NCI-H187 treated with DMSO at 0.1 percent for 48 hours (cell line): ENCODE measurements around the gene SPRR5.

Experiments
- DNase-seq: peaks from one replicate; lab custom pipeline; 2025; lab: John Stamatoyannopoulos, UW

The SPRR5 gene

DNA sequence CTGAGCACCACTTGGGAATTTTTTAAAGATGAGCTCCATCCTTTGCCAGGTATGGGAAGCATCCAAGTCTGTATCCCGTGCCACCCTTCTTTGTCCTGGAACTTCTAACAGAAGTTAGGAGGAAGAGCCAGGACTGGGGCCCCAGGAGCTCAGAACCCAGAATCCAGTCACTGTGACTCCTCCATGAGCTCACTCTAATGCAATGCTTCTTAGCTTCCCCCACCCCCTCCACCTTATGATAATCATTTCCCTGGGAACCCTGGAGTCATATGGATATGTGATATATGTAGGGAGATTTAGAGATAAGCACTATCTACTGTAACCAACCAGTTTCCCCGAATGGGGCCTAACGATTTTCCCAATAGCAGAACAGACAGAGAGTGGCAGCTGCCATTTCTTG, 758 bp upstream of the SPRR5 start:
- DNase-seq, result no peak

DNA sequence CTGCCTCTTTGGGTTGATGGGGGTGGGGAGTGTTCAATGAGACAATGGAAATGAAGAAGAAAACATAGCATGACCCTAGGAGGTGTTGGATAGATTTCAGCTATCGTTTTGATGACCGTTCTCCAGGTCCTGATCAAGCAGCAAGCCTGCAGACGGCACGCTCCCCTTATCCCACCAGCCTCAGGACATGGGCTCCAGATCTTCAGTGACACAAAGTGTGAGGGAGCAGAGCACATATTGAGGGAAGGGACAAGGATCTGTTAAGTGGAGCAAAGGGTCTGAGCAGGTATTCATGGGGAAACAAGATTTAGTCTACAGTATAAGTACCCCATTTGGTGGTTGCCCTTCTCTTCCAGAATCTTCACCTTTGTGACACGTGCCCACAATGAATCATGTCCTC, 4.7 kb downstream of the SPRR5 start:
- no peak for DNase-seq

DNA sequence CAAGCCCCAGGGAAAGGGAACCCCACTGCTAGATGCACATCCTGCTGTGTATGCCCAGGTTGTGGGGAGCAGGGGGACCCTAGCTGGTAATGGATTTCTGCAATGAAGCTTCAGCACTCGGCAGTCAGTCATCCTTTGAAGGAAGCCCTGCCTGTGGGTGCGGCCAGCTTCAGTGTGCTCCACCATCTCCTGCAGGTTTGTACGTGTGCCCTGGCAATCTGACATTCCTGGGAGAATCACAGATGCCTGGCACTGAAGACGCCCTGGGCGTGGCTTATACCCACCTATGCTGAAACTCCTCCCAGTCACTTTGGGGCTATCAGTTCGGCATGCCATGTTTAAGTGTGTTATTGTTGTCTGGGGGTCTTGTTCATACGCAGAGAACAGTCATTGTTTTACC, 6.8 kb downstream of the SPRR5 start:
- no peak for DNase-seq

DNA sequence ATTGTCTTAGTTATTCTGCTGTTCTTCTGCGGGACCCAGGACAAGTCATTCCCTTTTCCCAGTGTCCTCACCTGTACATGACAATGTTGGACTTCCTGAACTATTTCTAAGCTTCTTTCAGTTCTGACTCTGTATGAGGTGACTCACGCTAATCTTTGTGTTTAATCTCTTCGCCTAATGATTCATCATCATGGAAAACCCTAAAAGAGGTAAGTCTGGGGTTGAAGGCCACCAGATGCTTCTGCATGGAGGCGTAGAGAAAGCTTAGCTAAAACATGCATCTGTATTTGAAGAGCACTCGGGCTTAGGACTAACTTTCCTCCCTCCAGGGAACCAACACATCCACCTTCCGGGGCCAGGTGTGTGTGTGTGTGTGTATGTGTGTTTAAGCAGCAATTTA, 7.4 kb downstream of the SPRR5 start:
- no peak for DNase-seq

DNA sequence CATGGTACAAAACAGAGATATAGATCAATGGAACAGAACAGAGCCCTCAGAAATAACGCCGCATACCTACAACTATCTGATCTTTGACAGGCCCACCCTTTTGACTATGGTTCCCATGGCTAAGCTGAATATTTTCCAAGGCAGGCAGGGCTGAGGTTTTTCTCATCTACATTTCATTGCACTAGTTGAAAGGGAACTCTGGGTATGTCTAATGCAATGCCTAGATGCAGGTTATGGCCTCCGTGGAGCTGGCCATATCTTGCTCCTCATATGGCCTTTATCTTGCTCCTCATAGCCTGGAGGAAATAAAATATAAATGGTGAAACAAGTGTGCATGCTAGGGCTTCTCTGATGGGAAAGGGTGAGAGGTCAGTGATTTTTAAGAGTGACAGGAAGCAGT, 10.6 kb downstream of the SPRR5 start:
- DNase-seq, result no peak

DNA sequence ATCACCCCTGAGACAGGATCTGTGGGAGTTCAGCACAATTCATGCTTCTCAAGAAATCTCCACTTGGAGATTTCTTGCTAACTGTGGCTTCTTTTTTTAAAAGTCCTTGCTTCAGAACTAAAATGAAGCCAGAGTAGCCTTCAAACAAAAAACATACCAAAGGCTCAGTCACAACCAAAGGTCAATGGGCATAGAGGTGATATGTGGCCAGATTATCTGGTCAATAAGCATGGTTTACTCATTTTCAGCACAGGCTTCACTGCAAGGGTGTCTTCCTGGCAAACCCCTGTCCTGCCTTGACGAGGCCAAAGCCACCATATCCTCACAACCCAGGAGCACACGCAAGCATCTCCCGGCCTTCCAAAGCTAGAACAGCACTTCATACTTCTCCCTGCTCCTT, 12.3 kb downstream of the SPRR5 start:
- DNase-seq, result no peak

DNA sequence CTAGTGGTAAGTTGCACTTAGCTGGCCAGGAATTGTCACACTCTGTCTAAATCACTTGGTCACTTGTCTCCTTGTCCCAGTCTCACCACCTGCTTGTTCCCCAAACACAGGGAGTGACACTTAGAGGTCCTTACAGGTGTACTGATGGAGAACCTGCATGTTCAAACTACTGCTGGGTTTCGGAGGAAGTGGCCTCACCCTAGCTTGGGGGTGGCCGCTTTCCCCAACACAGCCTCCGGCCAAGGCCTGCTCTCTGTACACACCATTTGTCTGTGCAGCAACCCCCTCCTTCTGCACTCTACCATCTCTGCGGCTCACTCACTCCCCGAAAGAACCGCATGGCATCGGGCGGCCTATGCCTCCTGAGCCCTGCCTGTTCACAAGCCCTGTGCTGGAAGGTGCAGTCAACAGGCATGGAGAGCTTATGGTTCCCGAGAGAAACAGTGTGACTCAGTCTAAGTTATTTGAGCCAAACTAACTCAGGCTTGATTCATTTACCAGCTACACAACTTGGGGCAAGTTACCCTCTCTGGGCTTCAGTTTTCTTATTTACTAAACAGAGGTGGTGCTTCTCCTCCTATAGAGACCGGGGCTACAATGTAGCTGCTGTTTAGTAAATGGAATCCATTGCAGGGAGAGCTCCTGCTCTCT, 12.9 kb downstream of the SPRR5 start:
- DNase-seq, result no peak

DNA sequence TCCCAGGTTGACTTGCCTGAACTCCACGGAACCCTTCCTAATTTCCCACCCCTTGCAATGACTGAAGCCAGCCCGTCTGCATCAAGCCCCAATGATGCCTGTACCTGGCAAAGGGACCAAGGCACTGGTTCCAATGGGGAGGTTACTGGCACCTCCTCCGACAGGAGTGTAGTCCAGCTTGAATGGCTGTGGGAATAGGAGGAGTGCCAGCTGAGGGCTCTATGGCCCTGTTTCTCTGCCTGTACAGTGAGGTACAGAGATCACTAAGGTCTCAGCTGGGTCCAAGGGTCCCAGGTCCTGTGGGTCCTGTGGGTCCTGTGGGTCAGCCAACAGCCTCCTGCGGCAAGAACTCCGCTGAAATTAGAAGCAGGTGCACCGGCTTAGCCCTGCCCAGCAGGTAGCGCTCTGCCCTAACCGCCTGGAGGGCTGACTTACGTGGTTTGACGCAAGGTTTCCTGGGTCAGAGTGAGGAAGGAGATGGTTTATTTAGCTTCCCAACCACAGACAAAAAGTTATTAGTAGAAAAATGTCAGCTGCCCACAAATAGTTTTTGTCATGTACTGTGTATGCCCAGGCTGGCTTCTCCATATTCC, 13.5 kb downstream of the SPRR5 start:
- no peak for DNase-seq

DNA sequence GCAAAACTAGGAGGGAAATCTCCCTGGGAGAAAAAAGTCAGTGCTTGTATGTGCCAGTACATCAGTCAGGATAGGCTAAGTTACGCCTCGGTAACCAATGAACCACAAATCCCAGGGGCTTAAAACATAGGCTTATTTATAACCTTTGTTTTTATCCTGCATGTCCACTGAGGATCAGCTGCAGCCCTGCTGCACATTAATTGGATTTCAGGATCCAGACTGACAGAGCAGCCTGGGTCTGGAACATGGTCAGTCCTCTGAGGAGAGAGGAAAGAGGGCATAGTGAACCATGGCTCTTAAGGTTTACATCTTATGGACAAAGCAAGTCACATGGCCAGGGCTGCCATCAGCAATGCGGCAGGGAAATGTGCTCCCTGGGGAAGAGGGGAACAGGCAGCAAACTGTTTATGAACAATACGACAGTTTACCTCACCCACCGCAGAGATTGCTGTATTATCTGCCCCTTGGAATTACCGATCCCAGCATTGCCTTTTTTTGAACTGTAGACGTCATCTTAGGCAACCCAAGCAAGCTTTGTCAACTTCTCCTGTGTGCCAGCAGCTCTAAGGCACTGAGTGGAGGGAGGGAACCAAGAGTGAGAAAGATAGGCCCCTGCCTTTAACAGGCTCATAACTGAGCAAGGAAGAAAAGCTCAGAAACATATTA, 14.4 kb downstream of the SPRR5 start:
- DNase-seq, result no peak

DNA sequence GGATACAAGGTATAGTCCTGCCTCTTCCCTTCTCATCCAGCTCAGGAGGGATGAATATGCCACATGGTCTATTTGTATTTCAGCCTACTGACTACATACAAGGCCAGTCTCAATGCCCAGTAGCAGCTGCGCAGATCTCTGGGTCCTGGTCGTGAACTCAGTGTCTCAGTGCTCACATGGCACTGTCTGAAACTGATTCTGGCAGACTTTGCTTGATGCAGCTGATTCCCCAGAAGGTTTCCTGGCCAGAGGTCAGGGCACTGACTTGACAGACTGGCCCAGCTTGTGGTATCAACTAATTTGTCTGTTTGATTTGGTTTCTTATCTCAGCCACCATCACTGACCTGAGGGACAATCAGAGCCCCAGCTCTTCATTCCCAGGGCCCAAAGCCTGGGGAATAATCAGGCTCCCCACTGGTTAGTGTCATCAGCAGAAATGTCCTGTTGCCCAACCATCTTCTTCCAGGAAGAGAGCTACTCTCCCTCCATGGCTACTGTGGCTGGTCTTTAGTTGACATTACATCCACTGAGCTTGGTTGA, 15.9 kb downstream of the SPRR5 start:
- no peak for DNase-seq

DNA sequence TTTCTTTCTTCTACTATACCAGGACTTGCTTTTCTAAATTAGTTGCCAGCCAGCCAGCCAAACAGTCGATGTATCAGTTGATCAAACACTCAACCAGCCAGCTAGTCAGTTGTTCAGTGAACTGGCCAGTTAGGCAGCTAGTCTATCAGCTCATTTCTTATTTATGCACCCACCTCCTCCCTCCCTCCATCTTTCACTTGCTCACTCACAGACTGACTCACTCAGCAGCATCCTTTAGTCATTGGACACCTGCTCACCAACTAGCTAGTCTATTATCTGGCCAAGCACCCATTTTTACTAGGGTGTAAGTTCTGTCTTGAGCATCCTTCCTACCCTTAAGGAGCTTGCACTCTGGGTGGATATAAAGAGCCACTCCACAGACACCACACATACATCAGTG, 17.5 kb downstream of the SPRR5 start:
- DNase-seq, result no peak

DNA sequence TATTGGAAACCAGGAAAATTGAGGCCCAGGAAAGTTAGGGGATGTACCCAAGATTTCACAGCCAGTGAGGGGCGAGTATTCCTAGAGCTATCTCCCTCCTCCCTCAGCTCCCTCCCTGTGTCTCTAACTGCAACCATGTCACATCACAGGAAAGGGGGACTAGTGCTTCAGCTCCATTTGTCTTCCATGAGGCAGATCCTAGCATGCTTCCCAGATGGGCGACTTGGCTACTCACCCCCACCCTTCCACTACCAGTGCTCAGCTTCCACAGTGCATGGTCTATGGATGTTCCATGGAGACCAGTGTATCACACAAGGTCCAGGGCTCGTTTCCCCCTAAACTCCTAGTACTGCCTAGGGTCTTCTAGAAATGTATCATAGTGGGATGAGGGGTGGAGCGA, 18.8 kb downstream of the SPRR5 start:
- no peak for DNase-seq

DNA sequence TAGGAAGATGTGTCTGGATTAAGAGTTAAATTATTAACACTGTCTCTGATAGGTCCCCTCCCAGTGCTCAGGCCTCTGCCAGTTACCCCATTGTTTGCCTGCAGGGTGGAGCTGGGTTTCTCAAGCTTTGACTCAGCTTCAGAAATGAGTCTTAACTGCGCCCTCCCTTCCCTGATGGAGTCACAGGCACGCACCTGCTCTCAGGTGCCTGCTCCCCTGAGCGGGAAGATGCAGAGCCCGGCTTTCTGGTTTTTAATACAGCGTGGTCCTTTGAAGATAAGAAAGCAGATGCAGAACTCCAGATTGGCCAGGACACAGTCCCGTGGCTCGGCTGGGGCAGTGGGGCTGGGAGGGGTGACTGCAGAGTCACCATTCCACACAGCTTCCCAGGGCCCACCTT, 20.2 kb downstream of the SPRR5 start:
- DNase-seq, result no peak

DNA sequence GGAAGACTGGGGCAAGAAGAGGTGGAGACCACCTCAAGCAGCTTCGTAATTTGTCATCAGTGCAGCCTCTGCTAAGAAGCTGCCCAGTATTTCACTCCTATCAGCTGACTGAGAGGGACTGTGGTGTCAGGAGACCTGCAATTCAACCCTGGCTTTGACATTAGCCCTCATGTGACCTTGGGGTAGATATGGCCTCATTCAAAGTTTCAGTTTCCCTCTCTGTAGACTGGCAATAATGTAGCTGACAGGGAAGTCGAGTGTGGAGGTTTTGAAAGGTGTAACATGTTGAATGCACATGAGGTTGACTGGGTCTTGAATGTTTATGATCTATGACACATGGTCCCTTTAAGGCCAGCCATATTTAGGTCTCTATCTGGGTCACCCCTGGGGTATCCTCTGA, 21.2 kb downstream of the SPRR5 start:
- DNase-seq, result no peak

DNA sequence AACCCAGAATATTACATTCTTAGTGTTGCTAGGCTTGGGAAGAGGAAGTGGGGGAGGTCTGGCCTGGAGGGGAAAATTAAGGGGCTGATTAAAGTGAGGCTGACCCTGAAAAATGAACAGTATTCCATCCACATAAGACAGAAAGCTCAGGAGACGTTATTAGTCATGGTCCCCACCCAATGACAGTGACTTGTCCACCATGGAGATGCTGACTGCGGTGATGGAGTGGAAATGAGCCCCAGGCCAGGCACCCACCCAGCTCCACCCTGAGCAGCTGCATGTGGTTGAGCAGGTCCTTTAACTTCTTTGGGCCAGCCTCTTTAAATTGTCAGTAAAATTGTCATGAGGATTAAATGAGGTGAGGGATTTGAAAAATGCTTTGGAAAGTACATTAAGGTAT, 22.0 kb downstream of the SPRR5 start:
- no peak for DNase-seq

DNA sequence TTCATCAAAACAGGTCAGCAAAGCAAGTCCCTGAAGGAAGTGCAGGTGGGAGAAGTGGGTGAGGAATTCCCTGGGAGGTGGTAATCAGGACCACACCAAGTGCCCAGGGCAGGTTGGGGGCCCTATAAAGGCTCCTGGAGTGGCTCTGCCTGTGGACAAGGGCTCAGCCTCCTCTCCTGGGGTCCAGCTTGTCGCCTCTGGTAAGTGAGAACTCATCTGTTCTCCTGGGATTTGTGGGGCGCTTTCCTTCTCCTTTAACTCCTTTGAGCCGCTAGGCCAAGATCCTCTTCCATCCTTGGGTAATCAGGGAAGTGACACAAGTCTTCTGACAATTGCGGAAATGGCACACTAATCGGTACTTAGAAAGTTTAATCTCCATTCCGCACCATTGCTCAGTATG, 23.5 kb downstream of the SPRR5 start, which contains the start of gene SPRR4:
TSS of gene SPRR4 (plus strand) at position 154 of the 400 bp plus-strand sequence. CDS start 1,243 bp downstream, outside the sequence.
- no peak for DNase-seq

DNA sequence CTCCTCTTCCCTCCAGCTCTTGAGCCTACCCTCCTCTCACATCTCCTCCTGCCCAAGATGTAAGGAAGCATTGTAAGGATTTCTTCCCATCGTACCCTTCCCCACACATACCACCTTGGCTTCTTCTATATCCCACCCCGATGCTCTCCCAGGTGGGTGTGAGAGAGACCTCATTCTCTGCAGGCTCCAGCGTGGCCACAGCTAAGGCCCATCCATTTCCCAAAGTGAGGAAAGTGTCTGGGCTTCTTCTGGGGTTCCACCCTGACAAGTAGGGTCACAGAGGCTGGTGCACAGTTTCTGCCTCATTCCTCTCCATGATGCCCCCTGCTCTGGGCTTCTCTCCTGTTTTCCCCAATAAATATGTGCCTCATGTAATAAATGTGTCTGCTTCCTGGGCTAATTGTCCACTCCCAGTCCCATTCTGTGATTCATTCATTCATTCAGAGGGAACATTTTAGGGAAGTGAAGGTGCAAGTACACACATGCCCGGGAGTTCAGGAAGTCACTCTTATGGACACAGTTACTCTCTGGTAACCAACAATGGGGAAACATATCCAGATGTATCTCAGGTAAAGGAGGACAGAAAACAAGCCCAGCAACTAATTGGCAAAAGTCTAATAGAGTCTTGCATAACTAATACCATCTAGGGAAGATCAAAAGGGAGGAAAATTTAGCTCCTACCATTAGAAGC, 25.3 kb downstream of the SPRR5 start:
- no peak for DNase-seq

DNA sequence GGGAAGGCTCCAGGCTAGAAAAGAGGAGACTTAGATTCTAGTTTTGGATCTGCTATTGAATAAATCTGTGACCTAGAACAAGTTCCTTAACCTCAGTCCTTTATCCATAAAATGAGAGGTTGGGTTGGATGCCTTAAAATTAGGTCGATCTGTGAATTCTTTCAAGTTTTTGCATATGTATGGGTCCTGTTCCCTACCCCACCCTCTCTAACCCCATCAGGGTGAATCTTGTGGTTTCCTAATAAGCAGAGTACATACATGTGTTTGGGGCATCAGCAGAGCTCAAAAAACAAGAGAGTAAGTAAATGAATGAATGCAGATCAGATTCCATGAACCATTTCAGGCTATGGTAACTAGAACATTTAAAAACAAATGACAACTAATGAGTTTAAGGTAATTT, 29.7 kb downstream of the SPRR5 start:
- DNase-seq, result no peak

DNA sequence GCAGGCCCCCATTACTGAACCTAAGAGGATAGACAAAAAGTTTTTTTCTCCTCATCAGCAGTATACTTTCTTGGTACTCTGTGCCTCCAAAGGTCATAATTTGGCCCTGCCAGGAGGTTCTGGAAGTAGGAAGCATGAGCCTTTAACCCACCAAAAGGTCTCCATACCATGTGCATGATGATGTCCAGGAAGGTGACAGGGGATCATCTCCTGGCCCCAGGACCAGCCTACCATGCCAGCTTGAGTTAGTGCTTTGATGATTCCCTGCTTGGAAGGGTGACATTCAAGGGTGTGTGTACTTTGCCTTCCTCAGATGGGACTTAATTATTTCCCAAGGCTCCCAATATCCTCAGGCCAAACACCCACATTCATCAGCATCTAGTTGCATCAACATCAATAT, 30.6 kb downstream of the SPRR5 start:
- no peak for DNase-seq

DNA sequence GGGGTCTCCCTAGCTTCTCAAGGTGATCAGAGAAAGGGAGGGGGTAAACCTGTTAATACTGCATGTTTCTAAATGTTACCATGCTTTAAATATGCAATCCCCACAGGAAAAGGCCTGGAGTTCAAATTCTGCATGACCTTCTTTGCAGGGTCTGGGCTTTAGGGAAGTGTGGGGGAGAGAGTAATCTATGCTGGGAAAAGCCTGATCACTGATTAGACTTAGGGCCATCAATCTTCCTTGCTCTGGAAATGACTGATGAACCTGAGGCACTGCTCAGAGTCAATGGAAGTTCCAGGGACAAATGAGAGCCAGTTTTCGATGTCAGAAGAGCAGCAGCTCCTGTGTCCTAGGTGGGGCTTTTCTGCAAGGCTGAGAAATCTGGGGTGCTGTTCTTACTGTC, 33.7 kb downstream of the SPRR5 start:
- DNase-seq, result no peak

DNA sequence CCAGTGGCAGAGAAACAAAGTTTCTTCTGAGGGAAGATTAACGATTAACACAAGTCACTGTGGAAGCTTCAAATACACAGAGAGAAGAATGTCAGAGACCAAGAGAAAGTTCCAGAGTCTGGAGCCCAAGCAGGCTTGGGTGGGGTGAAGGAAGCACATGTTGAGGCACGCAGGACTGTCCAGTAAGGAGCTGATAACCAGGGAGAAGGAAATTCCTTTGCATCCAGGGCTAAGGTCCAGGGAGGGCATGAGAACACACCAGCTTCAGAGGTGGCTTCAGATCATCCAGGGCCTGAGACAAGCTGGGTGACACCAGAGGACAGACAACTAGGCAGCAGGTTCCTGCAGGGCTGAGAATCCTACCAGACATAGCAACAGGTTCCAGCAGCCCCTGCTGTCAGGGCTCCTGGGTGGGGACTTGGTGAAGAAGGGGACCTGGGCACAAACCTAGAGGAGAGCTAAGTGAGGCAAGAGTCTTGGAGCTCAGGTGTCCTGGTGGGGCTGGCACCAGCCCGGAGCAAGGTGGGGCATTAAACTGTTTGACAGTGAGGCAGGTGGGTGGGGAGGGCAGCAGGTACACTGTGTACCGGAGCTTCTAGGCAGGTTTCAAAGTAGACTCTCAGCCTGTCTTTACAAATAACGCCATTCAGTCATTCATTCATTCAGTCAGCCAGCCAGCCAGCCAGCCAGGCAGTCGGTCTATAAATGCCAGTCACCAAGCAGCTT, 34.3 kb downstream of the SPRR5 start:
- no peak for DNase-seq

DNA sequence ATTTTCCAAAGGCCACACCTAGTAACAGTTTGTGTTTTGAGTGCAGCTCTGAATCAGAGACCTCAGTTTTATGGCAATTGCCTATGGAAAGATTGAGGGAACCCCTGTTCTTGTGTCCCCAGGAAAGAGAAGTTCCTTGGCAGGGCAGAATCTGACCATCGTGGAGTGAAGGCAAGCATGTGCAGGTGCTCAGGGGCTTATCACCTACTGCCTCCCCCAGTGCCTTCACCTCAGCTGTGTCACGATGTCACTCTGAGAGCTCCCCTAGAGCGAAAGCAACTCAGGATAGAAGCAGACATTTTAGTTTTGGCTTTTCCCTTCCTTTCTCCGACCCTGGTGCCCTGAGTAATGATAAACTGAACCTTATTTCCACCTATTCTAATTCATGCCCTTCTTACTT, 35.1 kb downstream of the SPRR5 start:
- DNase-seq, result no peak
